ENCODE data around the gene ST6GAL2. TPM values are rescaled to one million over a fixed set of nuclear protein-coding genes. Genes with fewer than 3 reads are reported as not detected.
A peak's percentile ranks its signal among the peaks of the same experiment; 100 is the strongest.

ST6GAL2 gene
- total RNA-seq: 1 to 10 TPM; 1.7 to 2.5 TPM

GRCh38 chr2:106885971-106886915 lies at the start of gene ST6GAL2:
TSS of gene ST6GAL2 (minus strand) at chr2:106886167. CDS start at chr2:106843977, 42,190 bp downstream.
- intact Hi-C loops (cut with DNase I): no loop called here
- peak; percentile 33 for DNase-seq
- Histone ChIP-seq H3K9ac (ENCODE audit: low read depth in 2 of 2, low read length in 2 of 2) (no peak within 1 kb of the TSS), H3K27ac (no peak within 1 kb of the TSS), H3K4me1 (peaks cover 11% of the 10 kb centered on the region), H3K36me3 (no peaks in the 10 kb centered on the region), H3K9me3 (no peaks in the 10 kb centered on the region), H3K27me3 (peaks cover 25% of the 10 kb centered on the region), H3K4me3 (peak within 1 kb of the TSS; percentile 40)
- no peak for TF ChIP-seq CTCF (IDR thresholded peaks at IDR 0.05)

- TF ChIP-seq CTCF (IDR thresholded peaks at IDR 0.05): no peak
- no peaks in the 10 kb centered on the region for H3K4me1 ChIP-seq
- H3K9ac ChIP-seq (ENCODE audit: low read depth in 2 of 2, low read length in 2 of 2): no peak overlapping the region
- no peaks in the 10 kb centered on the region for H3K27me3 ChIP-seq
- intact Hi-C loops (cut with DNase I): no loop called here
- H3K36me3 ChIP-seq: no peaks in the 10 kb centered on the region
- no peak overlapping the region for H3K27ac ChIP-seq
- no peaks in the 10 kb centered on the region for H3K9me3 ChIP-seq
- DNase-seq: no peak
- no peak overlapping the region for H3K4me3 ChIP-seq
Observed at GRCh38 chr2:106932644-106933043, 46.7 kb upstream of the ST6GAL2 start.

- intact Hi-C loops (cut with DNase I): no loop called here
Observed at GRCh38 chr2:106931717-106932335, 45.9 kb upstream of the ST6GAL2 start.

GRCh38 chr2:106921451-106921850 lies 35.5 kb upstream of the ST6GAL2 start:
- Histone ChIP-seq H3K9ac (ENCODE audit: low read depth in 2 of 2, low read length in 2 of 2) (no peak overlapping the region), H3K27me3 (no peaks in the 10 kb centered on the region), H3K27ac (no peak overlapping the region), H3K4me3 (no peak overlapping the region), H3K4me1 (no peaks in the 10 kb centered on the region), H3K9me3 (no peaks in the 10 kb centered on the region), H3K36me3 (no peaks in the 10 kb centered on the region)
- no peak for TF ChIP-seq CTCF (IDR thresholded peaks at IDR 0.05)
- no peak for DNase-seq
- intact Hi-C loops (cut with DNase I): no loop called here

More at GRCh38 chr2:106931717-106932335, 45.9 kb upstream of the ST6GAL2 start:
- no peaks in the 10 kb centered on the region for H3K4me1 ChIP-seq
- TF ChIP-seq CTCF (IDR thresholded peaks at IDR 0.05): no peak
- DNase-seq: no peak
- no peak overlapping the region for H3K9ac ChIP-seq (ENCODE audit: low read depth in 2 of 2, low read length in 2 of 2)
- H3K4me3 ChIP-seq: no peak overlapping the region
- no peaks in the 10 kb centered on the region for H3K9me3 ChIP-seq
- no peaks in the 10 kb centered on the region for H3K36me3 ChIP-seq
- no peak overlapping the region for H3K27ac ChIP-seq
- H3K27me3 ChIP-seq: no peaks in the 10 kb centered on the region

DNA sequence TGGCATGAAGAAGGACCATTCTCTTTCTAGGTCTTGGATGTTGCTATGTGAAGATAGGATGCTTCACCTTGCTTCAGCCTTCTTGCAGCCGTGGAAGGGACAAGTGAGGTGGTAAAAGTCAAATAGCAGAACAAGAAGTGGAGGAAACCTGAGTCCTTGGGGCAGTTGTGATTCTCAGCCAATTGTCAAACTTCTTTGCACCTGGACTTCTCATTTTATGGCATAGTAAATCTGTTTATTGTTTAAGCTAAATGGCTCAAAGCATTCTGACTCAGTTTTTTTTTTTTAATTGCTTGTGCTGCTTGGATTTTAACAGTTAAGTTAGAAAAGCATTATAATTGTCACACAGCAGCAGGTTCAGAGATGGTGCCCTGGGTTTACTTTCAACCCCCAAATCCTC lies 33.0 kb upstream of the ST6GAL2 start:
- H3K36me3 ChIP-seq: no peaks in the 10 kb centered on the region
- H3K9ac ChIP-seq (ENCODE audit: low read depth in 2 of 2, low read length in 2 of 2): no peak overlapping the region
- TF ChIP-seq CTCF (IDR thresholded peaks at IDR 0.05): no peak
- no peak for DNase-seq
- intact Hi-C loops (cut with DNase I): no loop called here
- no peak overlapping the region for H3K27ac ChIP-seq
- no peaks in the 10 kb centered on the region for H3K9me3 ChIP-seq
- no peaks in the 10 kb centered on the region for H3K4me1 ChIP-seq
- H3K27me3 ChIP-seq: no peaks in the 10 kb centered on the region
- H3K4me3 ChIP-seq: no peak overlapping the region
